GM23338 (cell line): Measurements from ENCODE around the gene PPFIA4.

ENCODE experiments used
- CTCF ChIP-seq, 2 experiments: fragments of 200-600 bp in 1 of 2; sonication (generic) in 1 of 2; conservative IDR thresholded peaks; 2 replicates each; pipeline versions ENCODE4 v1.5.1 to v1.6.1; 2016 to 2017; ENCODE audit warnings: antibody characterized with exemption in 2 of 2, low read depth in 2 of 2, mild to moderate bottlenecking in 2 of 2, moderate library complexity in 1 of 2
- EZH2phosphoT487 ChIP-seq: fragments of 200-600 bp; sonication (generic); IDR thresholded peaks from one replicate; pipeline ENCODE4 v1.8.1; 2018; ENCODE audit warnings: antibody characterized with exemption; ENCODE audit not compliant: unreplicated experiment
- POLR2AphosphoS5 ChIP-seq: IDR thresholded peaks from 2 replicates; pipeline ENCODE4 v1.6.1; 2016; ENCODE audit warnings: antibody characterized with exemption, low read depth
- ZNF331 ChIP-seq: fragments of 250-450 bp; sonication (Bioruptor Pico); IDR thresholded peaks from 2 replicates; pipeline ENCODE4 v1.5.0; 2020; ENCODE audit warnings: low read depth, mild to moderate bottlenecking, moderate library complexity

- no peak for TF ChIP-seq POLR2AphosphoS5
- TF ChIP-seq CTCF (conservative IDR thresholded peaks at IDR 0.05; ENCODE audit: low read depth in 2 of 2) = no peak
- no peak for TF ChIP-seq EZH2phosphoT487
- TF ChIP-seq ZNF331 (CRISPR knock-in tag) = no peak
Measured at GRCh38 chr1:202982715-202983430, 43.4 kb upstream of the PPFIA4 start.
